GM18498 (cell line): ENCODE measurements around the gene FILIP1.

Experiments used
- ATAC-seq: cut with Tn5 transposase; IDR thresholded peaks from one replicate; pipeline ENCODE4 v1.9.1; 2021; ENCODE audit warnings: mild to moderate bottlenecking, moderate library complexity; ENCODE audit not compliant: unreplicated experiment

FILIP1 gene

DNA sequence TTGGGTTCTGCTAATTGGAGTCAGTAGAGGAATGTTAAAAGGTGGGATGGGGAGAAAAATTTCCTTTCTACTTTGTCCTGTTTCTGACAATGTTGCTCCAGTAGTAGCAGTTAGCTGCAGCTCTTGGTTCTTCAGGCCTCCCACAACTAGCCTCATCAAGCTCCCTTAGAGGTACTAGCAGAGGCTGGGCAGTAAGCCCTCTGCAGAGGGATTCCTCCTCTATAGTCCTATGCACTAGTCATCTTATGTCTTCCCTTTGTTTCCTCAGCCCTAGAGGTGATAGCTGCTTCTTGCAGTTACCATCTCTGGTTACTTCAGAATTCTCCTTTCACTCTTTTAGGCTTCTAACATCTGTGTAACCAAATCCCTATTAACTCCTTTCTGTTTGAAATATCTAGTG is 99.8 kb downstream of the FILIP1 start:
- no peak for ATAC-seq

DNA sequence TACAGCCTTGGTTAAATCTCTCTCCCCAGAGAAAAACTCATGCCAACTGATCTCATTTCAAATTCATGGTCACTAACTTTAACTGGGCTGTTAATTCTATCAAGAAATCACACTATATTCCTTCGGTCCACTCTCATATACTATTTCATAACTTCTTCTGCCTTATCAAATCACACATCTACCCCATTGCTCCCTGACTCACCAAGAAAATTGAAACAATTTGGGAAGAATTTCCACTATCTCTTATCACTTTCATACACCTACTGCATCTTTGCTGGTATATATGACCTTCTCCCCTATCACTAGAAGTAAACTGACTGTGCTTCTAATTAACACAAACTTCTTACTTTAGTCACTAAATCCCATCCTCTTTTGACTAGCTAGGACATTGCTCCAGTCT is 102.3 kb downstream of the FILIP1 start:
- ATAC-seq: no peak

DNA sequence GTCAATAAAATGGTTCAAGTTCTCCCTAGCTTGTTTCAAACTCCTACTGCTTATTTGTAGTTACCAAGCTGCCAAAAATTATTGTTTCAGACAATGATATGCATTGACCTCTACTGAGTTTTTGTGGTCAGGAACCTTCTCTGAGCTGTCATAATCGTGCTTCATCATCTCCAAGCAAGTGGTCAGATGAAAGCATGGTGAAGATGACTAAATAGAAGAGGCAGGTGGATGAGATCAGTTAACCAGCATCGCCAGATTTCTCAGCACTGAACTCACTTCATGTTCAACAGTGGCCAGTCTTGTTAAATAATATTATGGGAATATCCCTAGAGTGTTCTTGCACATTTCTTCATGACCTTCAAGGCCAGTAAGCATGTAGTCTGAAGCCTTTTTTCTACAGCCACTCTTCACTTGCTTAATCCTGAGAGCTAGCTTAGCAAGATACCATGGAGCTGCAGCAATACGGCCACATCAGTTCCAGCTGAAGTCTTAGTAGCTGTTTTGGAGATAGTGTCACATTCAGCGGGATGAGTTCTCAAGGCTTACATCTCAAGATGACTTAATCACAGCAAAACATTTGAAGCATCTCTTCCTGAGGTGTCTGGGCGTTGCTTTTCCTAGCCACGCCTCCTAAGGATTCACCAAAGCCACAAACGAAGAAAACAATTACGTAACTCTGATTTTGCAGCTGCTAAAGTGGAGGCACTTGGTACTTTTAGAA is 107.4 kb downstream of the FILIP1 start:
- ATAC-seq: no peak

DNA sequence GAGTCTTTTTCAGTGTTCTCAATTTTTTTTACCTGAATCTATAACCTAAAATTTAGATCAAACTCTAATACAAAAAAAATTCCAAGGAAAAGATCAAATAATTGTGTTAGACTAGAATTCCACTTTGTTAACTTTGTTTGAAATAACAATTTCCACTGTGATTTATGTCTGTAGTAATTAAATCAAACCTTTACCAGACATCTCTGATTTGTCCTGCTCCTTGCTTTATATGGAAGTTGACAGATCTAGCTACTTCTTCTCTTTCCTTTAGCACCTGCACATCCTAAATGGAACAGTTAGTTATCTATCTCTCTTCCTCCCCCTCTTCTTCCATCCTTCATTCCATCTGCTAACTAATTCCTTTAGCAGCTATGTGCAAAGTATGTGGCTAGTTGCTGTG is 109.5 kb downstream of the FILIP1 start:
- no peak for ATAC-seq

DNA sequence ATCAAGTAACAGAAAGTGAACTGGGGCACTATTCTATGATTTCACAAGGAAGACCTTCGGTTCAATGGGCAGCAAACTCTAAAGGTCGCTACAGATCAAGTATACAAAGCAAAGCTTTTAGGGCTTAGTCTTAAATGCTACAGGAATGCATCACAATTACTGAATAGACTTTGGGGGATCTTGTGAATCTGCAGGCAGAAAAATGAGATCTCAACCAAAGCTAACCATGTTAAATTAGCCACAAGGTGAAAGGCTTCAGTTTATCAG is 111.0 kb downstream of the FILIP1 start:
- ATAC-seq: no peak

DNA sequence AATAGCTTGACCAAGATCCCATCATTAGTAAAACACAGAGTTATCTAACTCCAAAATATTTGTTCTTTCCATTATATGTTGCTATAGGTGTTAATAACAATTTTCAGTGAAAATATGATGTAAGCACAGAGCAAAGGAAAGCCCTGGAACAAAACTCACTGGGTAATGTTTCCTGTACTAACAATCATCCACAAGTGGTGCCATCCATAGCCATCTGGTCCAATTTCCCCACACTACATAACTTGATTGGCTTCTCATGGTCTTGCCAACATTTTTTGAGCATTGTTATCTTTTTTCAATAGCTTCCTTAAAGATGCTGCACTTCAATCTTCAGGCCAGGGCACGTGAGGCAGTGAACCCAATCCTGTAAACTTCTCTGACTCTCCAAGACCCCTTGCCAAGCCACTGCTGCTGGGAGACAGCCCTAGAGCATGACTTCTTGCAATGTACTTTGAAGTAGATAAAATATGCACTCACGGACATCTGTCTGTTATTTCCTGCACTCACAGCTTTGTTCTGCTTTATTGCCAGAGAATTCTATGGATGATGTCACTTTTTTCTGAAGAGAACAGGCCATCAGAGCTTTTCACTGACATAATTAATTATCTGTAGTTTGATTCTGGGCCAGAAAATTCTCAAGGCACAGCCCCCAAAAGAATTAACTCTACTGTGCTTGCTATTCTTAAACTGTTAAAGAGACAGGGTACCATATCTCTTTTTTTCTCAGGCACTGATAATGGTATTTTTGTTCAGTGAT is 111.5 kb downstream of the FILIP1 start:
- no peak for ATAC-seq

DNA sequence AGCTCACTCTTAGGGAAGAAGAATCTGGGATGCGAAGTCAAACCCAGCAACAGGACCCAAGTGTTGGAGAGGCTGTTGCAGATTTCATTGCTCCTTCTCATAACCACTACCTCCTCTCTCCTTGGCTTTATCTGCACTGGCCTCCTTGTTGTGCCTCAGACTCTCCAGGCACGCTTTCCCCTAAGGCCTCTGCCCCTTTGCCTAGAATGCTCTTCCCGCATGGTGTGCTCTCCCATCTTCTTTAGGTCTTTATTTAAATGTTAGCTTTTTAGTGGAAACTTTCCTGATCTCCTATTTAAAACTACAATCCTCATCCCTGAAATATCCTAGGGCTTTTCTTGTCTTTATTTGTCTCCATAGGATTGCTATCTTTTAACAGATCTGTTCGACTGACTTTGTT is 114.1 kb downstream of the FILIP1 start:
- no peak for ATAC-seq

DNA sequence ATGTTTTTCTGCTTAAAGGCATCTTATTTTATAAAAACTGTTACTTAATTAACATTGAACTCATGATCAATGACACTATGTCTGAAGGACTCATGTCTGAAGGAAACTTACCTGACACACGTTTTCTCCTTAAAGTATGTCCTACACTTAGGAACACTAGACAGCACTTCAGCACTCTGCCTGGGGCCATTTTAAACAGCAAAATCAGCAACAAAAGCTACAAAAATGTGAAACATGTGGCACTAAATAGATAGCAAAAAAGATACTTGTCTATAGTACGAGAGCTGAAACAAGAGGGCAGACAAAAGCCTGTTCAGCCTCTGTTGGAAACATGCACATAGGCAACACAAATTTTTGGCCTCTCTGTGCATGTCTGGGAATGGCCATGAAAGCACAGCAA is 115.5 kb downstream of the FILIP1 start:
- ATAC-seq: no peak

DNA sequence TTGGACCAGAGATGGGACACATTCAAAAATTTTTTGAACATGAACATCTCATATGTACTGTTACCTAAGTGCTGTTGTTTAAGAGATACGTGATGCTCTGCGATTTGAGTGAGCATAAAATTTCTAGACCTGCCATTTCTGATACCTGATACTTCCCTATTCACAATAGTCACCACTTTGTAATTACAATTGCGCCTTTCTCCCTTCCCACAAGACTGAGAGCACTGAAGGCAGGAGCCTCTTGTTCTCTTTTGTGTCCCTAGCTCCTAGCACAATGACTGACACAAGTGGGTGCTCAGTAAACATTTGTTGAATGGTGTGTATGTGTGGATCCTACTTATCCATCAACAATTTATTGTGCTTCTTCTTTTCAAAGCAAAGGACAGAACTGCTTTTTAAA is 116.2 kb downstream of the FILIP1 start:
- no peak for ATAC-seq

DNA sequence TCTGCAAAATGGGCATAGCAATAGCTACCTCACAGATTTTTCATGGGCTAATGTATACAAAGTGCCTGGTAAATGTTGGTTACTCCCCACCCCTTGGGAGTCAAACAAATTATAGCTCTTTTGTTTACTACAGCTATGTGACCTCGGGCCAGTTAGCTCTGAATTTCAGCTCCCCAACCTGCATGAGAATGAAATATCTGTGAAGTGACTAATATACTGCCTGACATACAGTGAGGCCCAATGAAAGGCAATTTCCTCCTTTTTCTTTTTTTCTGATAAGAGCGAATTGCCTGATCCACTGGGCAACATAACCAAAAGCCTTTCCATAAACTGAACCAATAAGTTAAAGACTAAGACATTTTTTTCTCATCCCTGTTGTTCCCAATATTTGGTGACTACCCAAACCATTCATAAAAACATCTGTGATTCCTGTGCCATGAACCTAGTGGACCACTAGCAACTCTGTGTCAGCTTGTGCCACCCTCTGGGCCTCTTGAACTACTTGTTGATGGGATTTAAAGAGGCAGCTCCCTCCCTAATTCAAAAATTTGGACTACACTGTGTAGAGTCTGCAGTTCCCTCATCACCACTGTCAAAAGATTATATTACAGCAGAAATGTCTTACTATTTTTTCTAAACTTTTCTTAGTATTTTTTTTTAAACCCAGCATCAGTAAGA is 117.1 kb downstream of the FILIP1 start:
- ATAC-seq: no peak

DNA sequence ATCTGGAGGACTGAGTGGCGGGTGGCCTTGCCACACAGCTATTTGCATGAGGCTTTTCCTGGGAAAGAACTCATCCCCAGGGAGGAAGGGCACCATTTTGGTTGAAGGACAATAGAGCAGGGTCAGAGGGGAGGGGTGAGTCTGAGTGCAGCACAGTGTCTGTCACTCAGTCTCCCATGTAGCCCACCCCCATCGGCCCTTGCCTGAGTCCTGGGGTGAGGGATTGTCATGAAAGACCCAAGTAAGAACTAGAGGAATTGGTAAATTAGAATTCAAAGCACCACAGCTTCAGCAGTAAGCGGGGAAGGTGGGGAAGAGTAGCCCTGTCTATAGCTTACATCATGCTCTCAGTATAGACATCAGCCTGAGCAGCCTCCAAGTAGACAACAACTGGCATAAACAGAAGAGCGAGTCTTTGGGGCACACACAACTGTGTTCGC is 118.6 kb downstream of the FILIP1 start:
- ATAC-seq: no peak

DNA sequence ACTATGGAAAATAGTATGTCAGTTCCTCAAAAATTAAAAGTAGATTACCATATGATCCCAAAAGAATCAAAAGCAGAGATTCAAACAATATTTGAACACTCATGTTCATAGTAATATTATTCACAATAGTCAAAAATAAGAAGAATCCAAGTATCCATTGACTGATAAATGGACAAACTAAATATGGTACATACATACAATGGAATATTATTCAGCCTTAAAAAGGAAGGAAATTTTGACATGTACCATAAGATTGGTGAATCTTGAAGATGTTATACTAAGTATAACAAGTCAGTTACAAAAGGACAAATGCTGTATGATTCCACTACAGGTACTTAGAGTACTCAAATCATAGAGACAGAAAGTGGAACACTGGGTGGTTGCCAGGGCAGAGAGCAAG is 120.7 kb downstream of the FILIP1 start:
- no peak for ATAC-seq

DNA sequence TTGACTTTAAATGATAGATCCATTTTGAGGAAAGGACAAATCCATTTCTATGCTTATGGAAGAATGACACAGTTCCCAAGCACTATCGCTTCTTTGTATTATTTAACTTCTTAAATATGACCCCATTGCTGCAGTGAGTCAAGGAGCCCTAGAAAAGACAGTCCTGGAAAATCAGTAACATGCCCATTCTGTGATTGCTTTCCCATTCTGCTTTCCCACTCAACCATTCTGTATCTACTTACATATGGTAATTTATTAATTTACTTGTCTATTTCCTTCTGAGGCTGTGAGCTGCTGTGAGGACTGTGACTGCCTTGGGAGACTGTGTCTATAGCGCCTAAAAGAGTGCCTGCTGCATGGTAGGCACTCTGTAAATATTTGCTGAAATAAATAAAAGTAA is 123.6 kb downstream of the FILIP1 start:
- no peak for ATAC-seq

DNA sequence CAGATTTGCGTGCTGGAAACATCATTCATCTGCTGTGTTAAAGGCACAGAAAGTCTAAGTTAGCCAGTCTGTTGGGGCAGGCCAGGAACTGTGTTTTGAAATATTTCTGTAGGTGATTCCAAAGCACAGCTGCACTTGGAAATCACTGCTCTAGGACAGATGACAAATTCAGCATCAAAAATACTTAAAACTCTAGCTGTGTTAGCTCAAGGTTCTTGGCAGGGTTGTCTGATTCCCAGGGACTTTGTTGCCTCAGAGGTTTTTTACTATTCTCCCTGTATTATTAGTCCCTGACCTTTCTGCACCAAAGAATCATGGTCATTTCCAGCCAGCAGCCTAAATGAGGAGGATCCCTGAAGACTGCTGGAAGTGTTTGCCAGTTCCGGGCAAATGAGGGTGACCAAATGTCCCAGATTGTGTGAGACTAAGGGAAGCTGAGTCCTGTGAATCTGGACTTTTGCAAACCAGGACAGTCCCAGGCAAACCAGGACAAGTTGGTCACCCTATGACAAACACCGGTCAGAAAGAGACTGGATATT is 124.7 kb downstream of the FILIP1 start:
- ATAC-seq: no peak

DNA sequence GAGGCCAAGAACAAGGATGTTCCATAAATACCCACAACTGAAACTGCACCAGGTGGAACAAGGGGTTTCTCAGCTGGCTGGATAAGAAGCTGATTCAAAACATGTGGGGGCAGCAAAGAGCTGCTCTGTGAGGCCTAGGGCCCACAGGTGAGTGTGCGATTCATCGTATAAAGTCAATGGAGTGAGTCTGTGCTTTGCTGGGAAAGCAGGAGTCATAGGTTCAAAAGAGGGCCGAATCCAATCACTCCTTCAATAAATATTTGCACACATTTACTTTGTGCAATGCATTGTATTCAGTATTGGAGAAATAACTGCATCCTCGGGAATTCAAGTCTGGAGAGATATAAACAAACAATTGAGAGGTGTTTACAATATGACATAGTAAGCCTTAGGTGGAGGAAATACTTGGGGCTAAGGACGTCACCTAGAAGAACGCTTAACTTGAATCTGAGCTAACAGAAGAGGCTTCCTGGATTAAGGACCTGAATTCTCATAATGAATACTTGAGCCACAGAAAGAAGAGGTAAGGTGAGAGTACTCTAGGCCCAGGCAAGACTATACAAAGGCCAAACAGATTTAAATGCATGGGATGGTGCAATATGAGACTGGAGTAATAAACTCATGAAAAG is 125.3 kb downstream of the FILIP1 start:
- ATAC-seq: peak; percentile 61

DNA sequence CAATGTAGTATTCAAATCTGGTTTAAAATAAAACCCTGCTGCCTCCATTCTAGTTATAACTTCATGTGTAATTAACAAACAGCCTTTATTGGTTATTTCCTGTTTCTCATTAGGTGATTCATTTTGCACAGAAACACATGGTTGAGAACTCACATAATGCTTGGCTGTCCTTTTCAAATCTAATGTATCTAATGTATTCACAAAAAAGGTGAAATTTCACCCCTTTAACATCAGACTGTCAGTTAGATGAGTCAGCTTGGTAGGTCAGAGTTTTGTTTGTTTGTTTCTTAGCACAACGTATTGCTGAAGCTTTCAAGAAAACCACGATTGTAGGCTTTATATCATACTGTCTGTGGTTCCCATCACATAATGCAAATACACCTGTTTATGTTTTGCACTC is 130.3 kb downstream of the FILIP1 start:
- ATAC-seq: no peak

DNA sequence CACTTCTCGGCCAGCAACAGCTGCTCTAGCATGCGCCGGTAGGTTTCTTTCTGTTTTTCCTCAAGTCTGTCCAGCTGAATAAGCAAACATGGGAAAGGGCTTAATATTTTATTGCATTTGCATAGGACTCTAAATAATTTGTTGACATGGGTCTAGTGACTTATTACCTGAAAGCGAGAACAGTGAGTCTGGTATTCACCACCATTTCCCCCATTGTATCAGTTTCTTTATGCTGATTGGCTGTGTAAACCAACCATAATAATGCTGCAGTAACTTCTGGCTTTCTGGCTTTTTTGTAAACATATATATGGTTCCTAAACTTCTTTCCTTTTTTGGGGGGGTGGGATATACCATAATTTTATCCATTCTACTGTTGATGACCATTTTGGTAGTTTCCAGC is 140.0 kb downstream of the FILIP1 start:
- no peak for ATAC-seq

DNA sequence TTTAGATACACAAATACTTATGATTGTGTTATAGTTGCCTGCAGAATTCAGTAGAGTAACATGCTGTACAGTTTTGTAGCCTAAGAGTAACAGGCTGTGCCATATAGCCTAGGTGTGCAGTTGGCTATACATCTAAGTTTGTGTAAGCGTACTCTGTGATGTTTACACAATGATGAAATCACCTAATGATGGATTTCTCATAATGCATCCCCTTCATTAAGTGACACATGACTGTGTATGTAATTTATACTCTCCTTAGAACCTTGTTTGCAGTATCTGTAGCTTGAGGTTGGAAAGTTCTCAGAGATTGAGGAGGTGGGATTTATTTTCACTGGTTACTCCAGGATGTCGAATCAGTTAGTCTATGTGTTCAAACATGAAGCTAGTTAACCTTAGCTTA is 142.0 kb downstream of the FILIP1 start:
- ATAC-seq: no peak

DNA sequence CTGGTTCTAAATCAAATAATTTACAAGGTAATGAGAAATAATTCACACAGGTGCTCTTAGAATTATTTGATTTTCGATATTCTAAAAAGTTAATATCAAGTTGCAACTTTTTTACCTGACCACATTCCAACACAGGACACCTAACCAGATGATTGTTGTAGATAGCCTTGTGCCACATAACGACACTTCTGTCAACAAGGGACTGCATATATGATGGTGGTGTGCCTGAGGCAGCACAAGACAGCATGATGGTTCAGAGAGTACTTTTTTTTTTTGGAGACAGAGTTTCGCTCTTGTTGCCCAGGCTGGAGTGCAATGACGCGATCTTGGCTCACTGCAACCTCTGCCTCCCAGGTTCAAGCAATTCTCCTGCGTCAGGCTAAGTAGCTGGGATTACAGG is 142.8 kb downstream of the FILIP1 start:
- no peak for ATAC-seq

DNA sequence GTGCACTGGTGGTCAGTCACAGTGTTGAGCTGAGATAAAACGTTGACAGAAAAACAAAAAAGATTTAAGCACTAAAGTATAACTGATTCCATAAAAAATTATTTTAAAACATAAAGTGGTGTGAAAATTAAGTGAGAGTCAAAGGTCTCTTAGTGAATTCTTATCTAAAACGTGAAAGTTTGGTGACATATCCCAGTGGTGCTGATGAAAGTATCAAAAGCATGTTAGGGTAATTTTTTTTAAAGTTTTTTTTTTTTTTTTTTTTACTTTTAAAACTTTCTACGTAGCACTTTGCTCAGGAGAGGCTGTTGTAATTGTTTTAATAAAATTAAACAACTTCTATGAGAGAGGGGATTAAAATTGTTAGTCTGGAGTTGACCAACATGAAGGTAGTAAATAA is 143.4 kb downstream of the FILIP1 start:
- ATAC-seq: no peak

DNA sequence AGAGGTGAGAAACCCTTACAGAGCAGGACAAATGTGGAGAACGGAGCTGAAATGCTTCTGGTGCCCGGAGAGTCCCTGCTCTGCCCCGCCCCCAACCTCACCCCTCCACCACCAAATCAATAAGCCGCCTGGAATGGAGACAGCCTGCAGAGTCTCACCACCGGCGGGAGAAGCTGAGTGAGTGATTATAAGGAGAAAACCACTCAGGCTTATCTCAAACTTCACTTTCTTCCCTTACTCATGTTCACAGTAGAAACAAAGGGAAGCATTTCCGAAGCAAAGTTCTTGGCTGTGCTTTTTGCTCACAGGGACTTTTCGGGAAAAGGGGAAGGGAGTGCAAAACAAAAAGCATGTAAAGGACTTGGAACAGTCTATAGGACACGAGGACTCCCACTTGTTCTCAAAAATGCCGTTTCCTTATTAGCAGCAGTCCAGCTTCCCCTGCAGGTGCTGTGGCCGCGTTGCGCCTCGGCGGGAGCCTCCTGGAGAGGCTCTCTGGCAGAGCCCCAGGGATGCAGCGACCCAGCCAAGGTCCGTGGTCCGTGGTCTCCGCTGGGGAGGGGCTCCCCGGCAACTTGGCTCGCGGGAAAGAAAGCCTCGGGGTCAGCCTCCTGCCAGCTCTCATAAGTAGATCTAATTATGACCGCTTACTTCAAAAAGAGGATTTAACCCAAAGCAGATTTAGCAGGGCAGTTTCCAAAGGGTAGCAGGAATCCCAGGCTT is 144.2 kb downstream of the FILIP1 start:
- no peak for ATAC-seq
